HCT116 (cell line): ENCODE data around the gene PSMC3IP. TPM values are rescaled to one million over a fixed set of nuclear protein-coding genes. Genes with fewer than 3 reads are reported as not detected.
A peak's percentile ranks its signal among the peaks of the same experiment; 100 is the strongest.

Experiments
- ATAC-seq: fragments of 200-7000 bp; cut with Tn5 transposase; 2 replicates; pipeline ENCODE4 v1.9.1; 2020; ENCODE audit warnings: mild to moderate bottlenecking, moderate library complexity
- BruUV-seq: library from RNA; stranded (reverse); fragments of 400-500 nt; replicated peaks from 2 replicates; lab custom pipeline; 2021; lab: Mats Ljungman, UMichigan
- CTCF ChIA-PET: fragments of 300-600 bp; sonication (Branson Sonifier 250); formaldehyde crosslinking; loops from one replicate; lab custom pipeline; 2021; ENCODE audit warnings: antibody characterized with exemption; lab: Charles Lee
- POLR2A ChIA-PET: fragments of 300-600, 350-600 bp; sonication (Branson Sonifier 250); formaldehyde crosslinking; loops from one replicate; lab custom pipeline; 2021; ENCODE audit warnings: antibody characterized with exemption; lab: Charles Lee
- RAD21 ChIA-PET, 2 experiments: fragments of 300-600 bp; sonication (Branson Sonifier 250); formaldehyde crosslinking; loops; one replicate each; lab custom pipeline; 2023; ENCODE audit warnings: low total read pairs in 2 of 2; ENCODE audit not compliant: uncharacterized antibody in 2 of 2, unreplicated experiment in 2 of 2, low non-redundant PET in 1 of 2; lab: Charles Lee
- DNase-seq: peaks from one replicate; pipeline ENCODE4 v3.0.0-alpha.2; 2010; ENCODE audit warnings: low read depth, low spot score
- H2AFZ ChIP-seq: fragments of 200-600 bp; shearing (Covaris generic), sonication (generic); 2 replicates; pipeline ENCODE4 v1.6.1; 2017; ENCODE audit warnings: low read depth, mixed run types, mixed read lengths, antibody characterized with exemption, low read length; ENCODE audit not compliant: poor library complexity, severe bottlenecking
- H3K27ac ChIP-seq: 2 replicates; pipeline ENCODE4 v1.5.1; 2012; ENCODE audit warnings: low read depth, low read length
- H3K27me3 ChIP-seq: fragments of 200-600 bp; sonication (generic); 2 replicates; pipeline ENCODE4 v1.6.1; 2016; ENCODE audit warnings: mixed run types, low read length, mixed read lengths; ENCODE audit not compliant: insufficient read depth
- H3K36me3 ChIP-seq, 2 experiments: fragments of 200-500 bp in 1 of 2; fragments of 200-600 bp in 1 of 2; sonication (Bioruptor generic) in 1 of 2; sonication (generic) in 1 of 2; 2 replicates each; pipeline versions ENCODE4 v1.5.1 to v1.6.1; 2014 to 2016; ENCODE audit warnings: low read length in 2 of 2, inconsistent platforms in 1 of 2, mixed read lengths in 1 of 2, mixed run types in 1 of 2; ENCODE audit not compliant: insufficient read depth in 2 of 2, control insufficient read depth in 1 of 2
- H3K4me1 ChIP-seq, 2 experiments: fragments of 200-600 bp in 1 of 2; sonication (generic) in 1 of 2; 2 replicates each; pipeline versions ENCODE4 v1.5.1 to v1.6.1; 2012 to 2017; ENCODE audit warnings: low read length in 2 of 2, inconsistent platforms in 1 of 2, mild to moderate bottlenecking in 1 of 2, mixed read lengths in 1 of 2, mixed run types in 1 of 2, moderate library complexity in 1 of 2; ENCODE audit not compliant: insufficient read depth in 2 of 2, control insufficient read depth in 1 of 2
- H3K4me2 ChIP-seq: fragments of 200-600 bp; sonication (generic); 2 replicates; pipeline ENCODE4 v1.6.1; 2017; ENCODE audit warnings: mixed run types, low read length, mixed read lengths
- H3K4me3 ChIP-seq, 2 experiments: fragments of 200-600 bp in 1 of 2; sonication (generic) in 1 of 2; replicated peaks in 1 of 2; 2 replicates each; pipeline ENCODE4 v1.5.1; 2011 to 2016; ENCODE audit warnings: low read length in 2 of 2, control low read depth in 1 of 2, low read depth in 1 of 2, mild to moderate bottlenecking in 1 of 2, mixed read lengths in 1 of 2, mixed run types in 1 of 2
- H3K79me2 ChIP-seq: fragments of 200-600 bp; sonication (generic); 2 replicates; pipeline ENCODE4 v1.6.1; 2017; ENCODE audit warnings: mild to moderate bottlenecking, mixed run types, low read length, moderate library complexity, mixed read lengths; ENCODE audit not compliant: insufficient read depth
- H3K9ac ChIP-seq: fragments of 200-600 bp; sonication (generic); 2 replicates; pipeline ENCODE4 v1.6.1; 2016; ENCODE audit warnings: low read length, mixed read lengths
- H3K9me2 ChIP-seq: fragments of 200-600 bp; sonication (generic), shearing (Covaris generic); 2 replicates; pipeline ENCODE4 v1.6.1; 2017; ENCODE audit warnings: mixed run types, mild to moderate bottlenecking, moderate library complexity; ENCODE audit not compliant: insufficient read depth
- H3K9me3 ChIP-seq, 2 experiments: fragments of 200-500 bp in 1 of 2; fragments of 200-600 bp in 1 of 2; sonication (Bioruptor generic) in 1 of 2; sonication (generic) in 1 of 2; 2 replicates each; pipeline ENCODE4 v1.6.1; 2014 to 2017; ENCODE audit warnings: low read length in 2 of 2, mixed read lengths in 2 of 2, inconsistent platforms in 1 of 2, low read depth in 1 of 2, mild to moderate bottlenecking in 1 of 2, mixed run types in 1 of 2, moderate library complexity in 1 of 2; ENCODE audit not compliant: control insufficient read depth in 1 of 2, insufficient read depth in 1 of 2
- H4K20me1 ChIP-seq: fragments of 200-600 bp; sonication (generic), shearing (Covaris generic); 2 replicates; pipeline ENCODE4 v1.6.1; 2017; ENCODE audit warnings: mixed run types, mild to moderate bottlenecking, moderate library complexity; ENCODE audit not compliant: insufficient read depth
- CBX3 ChIP-seq: IDR thresholded peaks from 2 replicates; pipeline ENCODE4 v1.6.1; 2012; ENCODE audit warnings: low read depth
- CEBPB ChIP-seq: IDR thresholded peaks from 2 replicates; pipeline ENCODE4 v1.6.1; 2012; ENCODE audit warnings: low read depth
- ELF1 ChIP-seq: IDR thresholded peaks from 2 replicates; pipeline ENCODE4 v1.6.1; 2012; ENCODE audit warnings: low read depth, borderline replicate concordance
- EZH2phosphoT487 ChIP-seq: fragments of 200-600 bp; IDR thresholded peaks from 2 replicates; pipeline ENCODE4 v1.6.1; 2018; ENCODE audit warnings: antibody characterized with exemption, borderline replicate concordance
- JUND ChIP-seq: IDR thresholded peaks from 2 replicates; pipeline ENCODE4 v1.6.1; 2012
- RAD21 ChIP-seq: IDR thresholded peaks from 2 replicates; pipeline ENCODE4 v1.6.1; 2012; ENCODE audit warnings: low read depth, mild to moderate bottlenecking
- REST ChIP-seq: IDR thresholded peaks from 2 replicates; pipeline ENCODE4 v1.6.1; 2012; ENCODE audit warnings: low read depth
- SIN3A ChIP-seq: IDR thresholded peaks from 2 replicates; pipeline ENCODE4 v1.6.1; 2012; ENCODE audit warnings: low read depth
- SP1 ChIP-seq: IDR thresholded peaks from 2 replicates; pipeline ENCODE4 v1.6.1; 2012; ENCODE audit warnings: low read depth
- TCF7L2 ChIP-seq: IDR thresholded peaks from 2 replicates; pipeline ENCODE4 v1.7.0; 2011; ENCODE audit warnings: borderline replicate concordance, inconsistent platforms; ENCODE audit not compliant: insufficient read depth, insufficient read length; ENCODE audit errors: extremely low read depth
- YY1 ChIP-seq: IDR thresholded peaks from 2 replicates; pipeline ENCODE4 v1.6.1; 2011; ENCODE audit warnings: low read length, low read depth, moderate library complexity, mild to moderate bottlenecking; ENCODE audit not compliant: insufficient replicate concordance; ENCODE audit errors: extremely low read depth
- ZFX ChIP-seq: fragments of 450-650 bp; IDR thresholded peaks from 2 replicates; pipeline ENCODE4 v1.6.1; 2017
- intact Hi-C: fragments of 100-400 bp; cut with micrococcal nuclease; formaldehyde crosslinking; loops from 2 replicates; pipeline ENCODE4 v1.10.0; 2022
- total RNA-seq: library from RNA; stranded (reverse); gene quantifications from one replicate; pipeline ENCODE4 v1.2.1, GENCODE V29; 2021; ENCODE audit not compliant: unreplicated experiment
- TF ChIP-seq, protein P1 (sequence below): IDR thresholded peaks from 2 replicates; pipeline ENCODE4 v1.6.1; 2012

PSMC3IP gene
- total RNA-seq, 1 experiment from 2014 or later: 24.3 TPM

DNA sequence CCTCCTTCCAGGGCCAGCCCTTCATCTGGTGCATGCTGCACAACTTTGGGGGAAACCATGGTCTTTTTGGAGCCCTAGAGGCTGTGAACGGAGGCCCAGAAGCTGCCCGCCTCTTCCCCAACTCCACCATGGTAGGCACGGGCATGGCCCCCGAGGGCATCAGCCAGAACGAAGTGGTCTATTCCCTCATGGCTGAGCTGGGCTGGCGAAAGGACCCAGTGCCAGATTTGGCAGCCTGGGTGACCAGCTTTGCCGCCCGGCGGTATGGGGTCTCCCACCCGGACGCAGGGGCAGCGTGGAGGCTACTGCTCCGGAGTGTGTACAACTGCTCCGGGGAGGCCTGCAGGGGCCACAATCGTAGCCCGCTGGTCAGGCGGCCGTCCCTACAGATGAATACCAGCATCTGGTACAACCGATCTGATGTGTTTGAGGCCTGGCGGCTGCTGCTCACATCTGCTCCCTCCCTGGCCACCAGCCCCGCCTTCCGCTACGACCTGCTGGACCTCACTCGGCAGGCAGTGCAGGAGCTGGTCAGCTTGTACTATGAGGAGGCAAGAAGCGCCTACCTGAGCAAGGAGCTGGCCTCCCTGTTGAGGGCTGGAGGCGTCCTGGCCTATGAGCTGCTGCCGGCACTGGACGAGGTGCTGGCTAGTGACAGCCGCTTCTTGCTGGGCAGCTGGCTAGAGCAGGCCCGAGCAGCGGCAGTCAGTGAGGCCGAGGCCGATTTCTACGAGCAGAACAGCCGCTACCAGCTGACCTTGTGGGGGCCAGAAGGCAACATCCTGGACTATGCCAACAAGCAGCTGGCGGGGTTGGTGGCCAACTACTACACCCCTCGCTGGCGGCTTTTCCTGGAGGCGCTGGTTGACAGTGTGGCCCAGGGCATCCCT lies 34.1 kb downstream of the PSMC3IP start:
- ATAC-seq (no peak), DNase-seq (no peak)
- Histone ChIP-seq H3K79me2 (no peaks in the 10 kb centered on the region), H2AFZ (no peak overlapping the region), H3K36me3 (no peaks in the 10 kb centered on the region; a peak in 1 of 4 replicates)
- BruUV-seq: no TSS peak
- POLR2A ChIA-PET: no interaction called here
- TF ChIP-seq YY1: no peak
- no peak for TF ChIP-seq SIN3A
- TF ChIP-seq, all 23 proteins: peak for 0
- no peaks in the 10 kb centered on the region for H3K9me3 ChIP-seq
- H3K9ac ChIP-seq: no peak overlapping the region
- no peaks in the 10 kb centered on the region for H3K9me2 ChIP-seq
- H3K27me3 ChIP-seq: no peaks in the 10 kb centered on the region
- no peak overlapping the region for H3K4me2 ChIP-seq
- RAD21 ChIA-PET: no interaction called here
- peaks cover 9 to 20% of the 10 kb centered on the region in 2 experiments for H3K4me1 ChIP-seq
- H4K20me1 ChIP-seq: no peaks in the 10 kb centered on the region
- no peak overlapping the region for H3K27ac ChIP-seq
- intact Hi-C loops: no loop called here
- H3K4me3 ChIP-seq: no peak overlapping the region
- CTCF ChIA-PET: no interaction called here

DNA sequence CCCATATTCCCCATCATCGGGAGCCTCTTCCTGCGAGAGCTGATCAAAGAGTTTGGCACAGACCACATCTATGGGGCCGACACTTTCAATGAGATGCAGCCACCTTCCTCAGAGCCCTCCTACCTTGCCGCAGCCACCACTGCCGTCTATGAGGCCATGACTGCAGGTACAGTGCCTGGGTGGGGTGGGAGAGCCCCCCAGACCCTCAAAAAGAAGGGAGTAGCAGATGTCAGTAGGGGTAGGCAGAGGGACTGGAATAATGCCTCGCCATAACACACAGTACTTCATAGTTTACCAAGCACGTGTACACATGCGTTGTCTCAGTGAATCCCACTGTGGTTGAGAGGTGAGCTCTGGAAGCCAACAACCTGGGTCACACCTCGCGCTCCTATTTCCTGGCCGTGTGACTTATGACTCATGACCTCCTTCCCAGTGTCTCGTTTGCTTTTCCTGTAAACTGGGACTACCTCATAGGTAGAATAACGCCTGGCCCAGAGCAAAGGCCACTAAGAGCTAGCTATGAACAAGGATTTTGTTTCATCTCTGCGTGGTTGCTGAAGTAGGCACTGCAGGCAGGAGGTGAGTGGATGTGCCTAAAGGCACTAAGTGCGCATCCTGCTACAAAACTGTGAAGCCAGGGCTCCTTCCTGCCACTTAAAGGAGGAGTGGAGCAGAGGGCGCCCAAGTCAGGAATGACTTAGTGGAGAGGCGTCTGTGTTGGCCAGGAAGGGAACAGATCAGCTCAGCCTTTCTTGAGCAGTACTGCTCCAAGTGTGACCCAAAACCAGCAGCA lies 36.3 kb downstream of the PSMC3IP start:
- intact Hi-C loops: no loop called here
- H2AFZ ChIP-seq: no peak overlapping the region
- ATAC-seq: no peak
- peaks cover 15 to 23% of the 10 kb centered on the region in 2 experiments for H3K4me1 ChIP-seq
- H3K36me3 ChIP-seq: no peaks in the 10 kb centered on the region; a peak in 1 of 4 replicates
- H3K27me3 ChIP-seq: no peaks in the 10 kb centered on the region
- peak overlapping the region; percentile 37 for H3K4me2 ChIP-seq
- H3K9ac ChIP-seq: peak overlapping the region; percentile 13; the same call in 1 of the 2 replicates
- H3K27ac ChIP-seq: peak overlapping the region; percentile 50
- no peaks in the 10 kb centered on the region for H3K9me3 ChIP-seq
- BruUV-seq: no TSS peak
- DNase-seq: no peak
- POLR2A ChIA-PET: no interaction called here
- RAD21 ChIA-PET: no interaction called here
- CTCF ChIA-PET: no interaction called here
- H4K20me1 ChIP-seq: no peaks in the 10 kb centered on the region
- H3K79me2 ChIP-seq: no peaks in the 10 kb centered on the region
- no peak overlapping the region for H3K4me3 ChIP-seq
- no peaks in the 10 kb centered on the region for H3K9me2 ChIP-seq
- TF ChIP-seq JUND (no peak), EZH2phosphoT487 (no peak), RAD21 (no peak), REST (no peak), TCF7L2 (no peak), SP1 (no peak), ELF1 (no peak), SIN3A (no peak), CEBPB (no peak), CBX3 (no peak), ZFX (no peak)
- TF ChIP-seq, protein P1, sequence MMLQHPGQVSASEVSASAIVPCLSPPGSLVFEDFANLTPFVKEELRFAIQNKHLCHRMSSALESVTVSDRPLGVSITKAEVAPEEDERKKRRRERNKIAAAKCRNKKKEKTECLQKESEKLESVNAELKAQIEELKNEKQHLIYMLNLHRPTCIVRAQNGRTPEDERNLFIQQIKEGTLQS: no peak
